Measurements from ENCODE around the gene MPP2. TPM values are rescaled to one million over a fixed set of nuclear protein-coding genes. Genes with fewer than 3 reads are reported as not detected.

The MPP2 gene
- total RNA-seq, 1 donor = under 0.01 TPM

DNA sequence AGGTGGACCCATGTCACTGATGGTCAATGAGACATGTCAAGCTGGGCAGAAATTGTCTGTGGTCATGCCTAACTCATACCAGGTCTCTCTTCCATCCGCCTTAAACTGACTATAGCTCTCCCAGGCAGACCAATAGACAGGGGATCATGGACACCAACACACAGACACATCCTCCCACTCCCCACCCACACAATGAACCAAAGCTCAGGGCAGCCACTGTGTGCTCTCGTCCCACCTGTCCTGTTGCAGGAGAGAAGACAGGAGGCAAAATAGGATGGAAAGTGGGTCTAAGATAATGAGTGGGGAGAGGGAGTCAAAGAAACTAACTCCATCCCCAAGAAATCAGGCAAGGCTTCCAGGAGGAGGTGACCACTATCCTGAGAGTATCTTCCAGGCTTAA lies 43.2 kb upstream of the MPP2 start:
- no peak overlapping the region for H3K4me3 ChIP-seq (ENCODE audit: low read depth, low read length)
- DNase-seq (ENCODE audit: low read depth) = no peak
- TF ChIP-seq, protein P1, sequence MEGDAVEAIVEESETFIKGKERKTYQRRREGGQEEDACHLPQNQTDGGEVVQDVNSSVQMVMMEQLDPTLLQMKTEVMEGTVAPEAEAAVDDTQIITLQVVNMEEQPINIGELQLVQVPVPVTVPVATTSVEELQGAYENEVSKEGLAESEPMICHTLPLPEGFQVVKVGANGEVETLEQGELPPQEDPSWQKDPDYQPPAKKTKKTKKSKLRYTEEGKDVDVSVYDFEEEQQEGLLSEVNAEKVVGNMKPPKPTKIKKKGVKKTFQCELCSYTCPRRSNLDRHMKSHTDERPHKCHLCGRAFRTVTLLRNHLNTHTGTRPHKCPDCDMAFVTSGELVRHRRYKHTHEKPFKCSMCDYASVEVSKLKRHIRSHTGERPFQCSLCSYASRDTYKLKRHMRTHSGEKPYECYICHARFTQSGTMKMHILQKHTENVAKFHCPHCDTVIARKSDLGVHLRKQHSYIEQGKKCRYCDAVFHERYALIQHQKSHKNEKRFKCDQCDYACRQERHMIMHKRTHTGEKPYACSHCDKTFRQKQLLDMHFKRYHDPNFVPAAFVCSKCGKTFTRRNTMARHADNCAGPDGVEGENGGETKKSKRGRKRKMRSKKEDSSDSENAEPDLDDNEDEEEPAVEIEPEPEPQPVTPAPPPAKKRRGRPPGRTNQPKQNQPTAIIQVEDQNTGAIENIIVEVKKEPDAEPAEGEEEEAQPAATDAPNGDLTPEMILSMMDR (IDR thresholded peaks at IDR 0.05; ENCODE audit: insufficient read depth, low read depth, low read length) = no peak

DNA sequence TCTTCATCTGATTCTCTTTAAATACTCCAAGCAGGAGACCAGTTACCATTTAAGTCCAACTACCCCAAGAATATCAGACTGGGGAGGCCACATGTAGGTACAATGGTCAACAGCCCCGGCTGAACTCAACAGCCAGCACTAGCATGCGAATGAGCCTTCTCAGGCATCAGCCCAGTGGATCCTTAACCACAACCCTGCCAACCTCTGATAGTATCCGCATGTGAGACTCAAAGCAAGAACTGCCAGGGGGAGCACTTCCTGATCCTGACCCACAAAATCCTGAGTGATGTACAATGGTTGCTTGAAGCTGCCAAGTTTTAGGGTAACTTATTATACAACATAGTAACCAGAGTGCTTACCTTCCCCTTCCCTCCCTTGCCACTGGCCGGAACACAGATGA lies 42.4 kb upstream of the MPP2 start:
- TF ChIP-seq, protein P1 (IDR thresholded peaks at IDR 0.05; ENCODE audit: insufficient read depth, low read depth, low read length) = no peak
- DNase-seq (ENCODE audit: low read depth) = no peak
- H3K4me3 ChIP-seq (ENCODE audit: low read depth, low read length) = no peak overlapping the region

DNA sequence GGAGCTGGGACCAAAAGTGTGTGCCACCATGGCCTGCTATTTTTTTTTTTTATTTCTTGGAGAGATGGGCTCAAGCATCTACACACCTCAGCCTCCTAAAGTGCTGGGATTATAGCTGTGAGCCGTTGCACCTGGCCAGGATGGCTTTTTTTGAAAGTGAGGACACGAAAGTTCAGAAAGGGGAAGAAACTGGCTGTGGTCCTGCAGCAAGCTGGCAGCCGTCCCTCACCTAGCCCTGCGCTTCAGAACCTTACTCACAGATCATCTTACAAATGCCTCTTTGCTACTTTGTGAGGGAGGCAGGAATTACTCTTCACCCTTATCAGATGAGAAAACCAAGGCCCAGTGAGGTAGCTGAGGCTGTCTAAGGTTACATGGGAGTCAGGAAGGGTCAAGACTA lies 39.4 kb upstream of the MPP2 start:
- TF ChIP-seq, protein P1 (IDR thresholded peaks at IDR 0.05; ENCODE audit: insufficient read depth, low read depth, low read length) = no peak
- DNase-seq (ENCODE audit: low read depth) = no peak
- no peak overlapping the region for H3K4me3 ChIP-seq (ENCODE audit: low read depth, low read length)

DNA sequence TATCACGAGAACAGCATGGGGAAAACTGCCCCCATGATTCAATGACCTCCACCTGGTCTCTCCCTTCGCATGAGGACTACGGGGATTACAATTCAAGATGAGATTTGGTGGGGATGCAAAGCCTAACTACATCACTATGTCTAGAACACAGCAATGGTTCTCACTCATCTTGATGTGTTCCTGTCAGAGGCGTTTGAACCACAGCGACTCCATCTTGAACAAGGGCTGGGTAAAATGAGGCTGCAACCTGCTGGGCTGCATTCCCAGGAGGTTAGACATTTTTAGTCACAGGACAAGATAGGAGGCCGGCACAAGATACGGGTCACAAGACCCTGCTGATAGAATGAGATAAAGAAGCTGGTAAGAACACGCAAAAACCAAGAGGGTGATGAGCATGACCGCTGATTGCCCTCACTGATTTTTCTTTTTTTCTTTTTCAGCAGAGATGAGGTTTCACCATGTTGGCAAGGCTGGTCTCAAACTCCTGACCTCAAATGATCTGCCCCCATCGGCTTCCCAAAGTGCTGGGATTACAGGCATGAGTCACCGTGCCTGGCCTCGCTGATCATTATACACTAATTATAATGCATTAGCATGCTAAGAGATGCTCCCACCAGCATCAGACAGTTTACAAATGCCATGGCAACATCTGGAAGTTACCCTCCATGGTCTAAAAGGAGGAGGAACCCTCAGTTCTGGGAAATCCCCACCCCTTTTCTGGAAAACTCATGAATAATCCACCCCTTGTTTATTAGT lies 37.9 kb upstream of the MPP2 start:
- DNase-seq (ENCODE audit: low read depth) = peak; percentile 18
- TF ChIP-seq, protein P1 (IDR thresholded peaks at IDR 0.05; ENCODE audit: insufficient read depth, low read depth, low read length) = no peak
- H3K4me3 ChIP-seq (ENCODE audit: low read depth, low read length) = no peak overlapping the region

DNA sequence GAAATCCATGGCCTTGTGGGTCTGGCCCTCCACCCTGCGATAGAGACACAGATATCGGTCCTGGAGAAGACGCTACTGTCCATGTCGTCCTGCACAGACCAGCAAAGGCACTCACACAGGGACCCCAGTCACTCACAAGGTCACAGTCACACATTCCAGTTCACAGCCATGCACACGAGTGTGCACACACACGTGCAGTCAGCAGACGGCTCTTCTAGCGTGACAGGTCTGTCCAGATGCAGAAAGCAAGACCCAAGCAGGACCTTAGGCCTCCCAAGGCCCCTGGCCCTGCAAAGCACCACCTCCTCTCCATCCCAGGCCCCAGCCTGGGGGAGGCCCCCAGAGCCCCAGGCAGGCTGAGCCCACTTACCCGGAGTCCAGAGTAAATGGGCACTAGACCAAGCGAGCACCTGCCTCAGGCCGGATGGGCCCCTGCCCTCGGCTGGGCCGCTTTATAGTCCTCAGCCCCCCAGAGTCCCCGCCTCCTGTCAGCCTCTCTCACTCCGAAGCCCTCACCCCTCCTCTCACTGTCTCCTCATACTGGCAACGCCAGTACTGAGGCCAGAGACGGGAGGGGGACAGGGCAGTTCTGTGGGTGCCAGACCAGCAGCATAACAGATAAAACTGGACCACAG lies 34.8 kb upstream of the MPP2 start, which contains the start of gene PPY:
PPY (minus strand) TSS at position 426 of the 635 bp plus-strand sequence. CDS start 822 bp downstream, outside the sequence.
- TF ChIP-seq, protein P1 (IDR thresholded peaks at IDR 0.05; ENCODE audit: insufficient read depth, low read depth, low read length) = no peak
- DNase-seq (ENCODE audit: low read depth) = no peak
- no peak within 1 kb of the TSS for H3K4me3 ChIP-seq (ENCODE audit: low read depth, low read length)

DNA sequence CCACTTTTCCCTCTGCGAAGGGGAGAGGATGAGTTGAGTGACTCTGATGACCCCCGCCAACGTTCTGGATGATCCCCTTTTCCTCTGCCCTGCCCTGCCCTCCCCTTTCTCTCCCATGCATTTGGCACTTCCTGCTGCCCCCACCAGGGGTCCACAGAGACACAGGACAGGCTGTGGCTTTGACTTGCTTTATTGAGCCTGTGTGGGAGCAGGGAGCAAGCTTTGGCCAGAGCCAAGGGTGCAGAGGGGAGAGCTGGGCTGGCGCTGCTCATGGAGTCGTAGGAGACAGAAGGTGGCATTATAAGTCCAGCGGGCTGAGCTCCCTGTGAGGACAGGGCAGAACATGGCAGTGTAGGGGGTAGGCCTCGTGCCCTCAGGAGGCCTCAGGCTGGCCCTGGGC lies 33.3 kb upstream of the MPP2 start:
- TF ChIP-seq, protein P1 (IDR thresholded peaks at IDR 0.05; ENCODE audit: insufficient read depth, low read depth, low read length) = peak; percentile 77
- no peak overlapping the region for H3K4me3 ChIP-seq (ENCODE audit: low read depth, low read length)
- DNase-seq (ENCODE audit: low read depth) = peak; percentile 39

All from fibroblast of villous mesenchyme (primary cell).